PFSK-1 (cell line): ENCODE results near the gene ATG7.

Experiments
- FOXP2 ChIP-seq: optimal IDR thresholded peaks from 2 replicates; pipeline ENCODE3; 2011; ENCODE audit warnings: borderline replicate concordance, control low read depth, inconsistent platforms; ENCODE audit not compliant: insufficient read depth; ENCODE audit errors: extremely low read length, extremely low read depth
- POLR2AphosphoS5 ChIP-seq: IDR thresholded peaks from 2 replicates; pipeline ENCODE4 v1.6.1; 2012; ENCODE audit warnings: low read depth, mild to moderate bottlenecking, control low read depth, low read length, moderate library complexity
- REST ChIP-seq, 2 experiments: IDR thresholded peaks; 2 replicates each; pipeline versions ENCODE4 v1.6.1 to v1.8.0; 2011 to 2012; ENCODE audit warnings: low read depth in 2 of 2, low read length in 2 of 2, control low read depth in 1 of 2, inconsistent platforms in 1 of 2, mild to moderate bottlenecking in 1 of 2, moderate library complexity in 1 of 2; ENCODE audit not compliant: insufficient read depth in 1 of 2
- SIN3A ChIP-seq: IDR thresholded peaks from 2 replicates; pipeline ENCODE4 v1.6.1; 2012; ENCODE audit warnings: mild to moderate bottlenecking, low read length, moderate library complexity, borderline replicate concordance; ENCODE audit not compliant: insufficient read depth
- TAF1 ChIP-seq: IDR thresholded peaks from 2 replicates; pipeline ENCODE4 v1.6.1; 2012; ENCODE audit warnings: low read length, control low read depth, borderline replicate concordance; ENCODE audit not compliant: insufficient read depth

The ATG7 gene

DNA sequence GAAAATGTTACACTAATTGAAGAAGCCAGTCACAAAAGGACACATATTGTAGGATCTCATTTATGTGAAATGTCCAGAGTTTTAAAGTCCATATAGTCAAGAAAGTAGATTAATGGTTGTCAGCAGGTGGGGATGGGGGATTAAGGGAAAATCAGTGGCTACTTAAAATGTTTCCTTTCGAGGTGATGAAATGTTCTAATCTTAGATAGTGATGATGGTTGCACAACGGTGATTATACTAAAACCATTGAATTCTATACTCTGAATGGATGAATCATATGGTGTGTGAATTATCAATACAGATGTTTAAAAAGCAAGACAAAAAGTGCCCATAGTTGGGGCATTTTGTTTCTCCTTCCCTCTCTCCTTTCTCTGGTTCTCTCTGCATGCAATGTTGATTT, 164.6 kb downstream of the ATG7 start:
- TF ChIP-seq REST (IDR thresholded peaks at IDR 0.05; ENCODE audit: insufficient read depth in 1 of 2, low read depth in 2 of 2, low read length in 2 of 2) (no peak), SIN3A (no peak), POLR2AphosphoS5 (no peak), TAF1 (no peak), FOXP2 (no peak)

- no peak for TF ChIP-seq SIN3A
- no peak for TF ChIP-seq FOXP2
- no peak for TF ChIP-seq REST (IDR thresholded peaks at IDR 0.05; ENCODE audit: insufficient read depth in 1 of 2, low read depth in 2 of 2, low read length in 2 of 2)
- no peak for TF ChIP-seq POLR2AphosphoS5
- no peak for TF ChIP-seq TAF1
Measured at GRCh38 chr3:11437506-11437905, 165.3 kb downstream of the ATG7 start.

- TF ChIP-seq FOXP2, result no peak
- TF ChIP-seq TAF1, result no peak
- TF ChIP-seq POLR2AphosphoS5, result no peak
- TF ChIP-seq SIN3A, result no peak
- TF ChIP-seq REST (IDR thresholded peaks at IDR 0.05; ENCODE audit: insufficient read depth in 1 of 2, low read depth in 2 of 2, low read length in 2 of 2), result no peak
Measured at GRCh38 chr3:11438646-11439045, 166.4 kb downstream of the ATG7 start.

DNA sequence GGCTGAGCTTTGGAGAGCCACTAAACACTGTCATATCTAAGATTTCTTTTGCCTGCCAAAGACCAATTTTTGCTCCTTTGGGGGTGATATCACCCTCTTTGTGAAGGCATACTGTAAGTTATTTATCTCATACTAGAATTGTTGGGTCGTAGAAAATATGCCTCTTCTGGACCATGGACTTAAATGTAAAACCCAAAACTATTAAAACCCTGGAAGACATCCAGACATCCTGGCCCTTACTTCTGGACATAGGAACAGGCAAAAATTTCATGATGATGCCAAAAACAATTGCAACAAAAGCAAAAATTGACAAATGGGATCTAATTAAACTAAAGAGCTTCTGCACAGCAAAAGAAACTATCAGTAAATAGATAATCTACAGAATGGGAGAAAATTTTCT, 172.2 kb downstream of the ATG7 start:
- TF ChIP-seq REST (IDR thresholded peaks at IDR 0.05; ENCODE audit: insufficient read depth in 1 of 2, low read depth in 2 of 2, low read length in 2 of 2) (no peak), FOXP2 (no peak), TAF1 (no peak), POLR2AphosphoS5 (no peak), SIN3A (no peak)

DNA sequence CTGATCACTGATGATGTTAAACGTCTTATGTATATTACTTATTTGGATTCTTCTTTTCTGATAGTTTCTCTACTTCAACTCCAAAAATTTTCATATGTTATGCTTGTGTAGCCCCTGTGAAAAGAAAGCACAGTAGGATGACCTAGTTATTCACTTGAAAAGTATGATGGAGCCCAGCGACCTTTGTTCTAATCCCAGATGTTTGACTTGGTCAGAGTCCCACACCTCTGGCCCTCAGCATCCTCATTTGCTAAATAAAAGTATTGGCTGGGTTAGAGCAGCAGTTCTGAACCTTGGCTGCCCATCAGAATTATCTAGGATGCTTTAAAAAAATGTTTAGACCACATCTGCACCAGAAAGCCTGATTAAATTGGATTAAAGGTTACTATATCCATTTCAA, 173.7 kb downstream of the ATG7 start:
- TF ChIP-seq REST (IDR thresholded peaks at IDR 0.05; ENCODE audit: insufficient read depth in 1 of 2, low read depth in 2 of 2, low read length in 2 of 2), result no peak
- no peak for TF ChIP-seq SIN3A
- no peak for TF ChIP-seq TAF1
- TF ChIP-seq POLR2AphosphoS5, result no peak
- TF ChIP-seq FOXP2, result no peak
